ENCODE measurements around the gene SYT2. TPM values are rescaled to one million over a fixed set of nuclear protein-coding genes. Genes with fewer than 3 reads are reported as not detected.

SYT2 gene
- total and polyA plus RNA-seq, 9 of the 15 experiments (the other 6 are each of a cell fraction or from before 2014, with no cell fraction given): not detected

DNA sequence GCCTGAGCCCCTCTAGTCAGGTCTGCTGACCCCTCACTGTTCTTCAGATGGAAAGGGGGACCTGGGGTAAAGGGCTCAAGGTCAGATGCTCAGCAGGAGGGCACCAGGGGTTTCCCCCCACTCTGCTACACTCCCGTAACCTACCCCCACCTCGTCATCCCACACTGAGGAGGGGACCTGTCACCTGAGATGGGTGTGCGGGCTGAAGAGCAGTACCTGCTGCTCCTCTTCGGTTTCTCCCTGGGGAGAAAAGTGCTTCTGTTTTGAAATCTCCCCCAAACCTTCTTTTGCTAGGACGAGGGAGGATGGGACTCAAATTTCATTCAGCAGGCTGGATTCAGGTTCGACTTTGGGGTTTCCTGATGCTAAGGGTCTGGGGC is 65.2 kb downstream of the SYT2 start:
- intact Hi-C loops (cut with micrococcal nuclease): no loop called here
- TF ChIP-seq TARDBP (IDR thresholded peaks at IDR 0.05): no peak
- TF ChIP-seq ZBTB8A (IDR thresholded peaks at IDR 0.05; ENCODE audit: partially characterized antibody): no peak
- TF ChIP-seq KAT8 (IDR thresholded peaks at IDR 0.05; ENCODE audit: low read depth): no peak
- no peak for TF ChIP-seq KLF10 (CRISPR knock-in tag; IDR thresholded peaks at IDR 0.05)
- TF ChIP-seq MAFF (IDR thresholded peaks at IDR 0.05; ENCODE audit: low read length): no peak
- TF ChIP-seq MCM2 (IDR thresholded peaks at IDR 0.05; ENCODE audit: low read depth): no peak
- TF ChIP-seq RBBP5 (IDR thresholded peaks at IDR 0.05; ENCODE audit: borderline replicate concordance, insufficient read depth, low read length, poor library complexity, severe bottlenecking): no peak
- no peak for TF ChIP-seq THAP7 (CRISPR knock-in tag; IDR thresholded peaks at IDR 0.05)
- no peak for TF ChIP-seq NFATC3 (IDR thresholded peaks at IDR 0.05)
- no peak for TF ChIP-seq ELF2 (CRISPR knock-in tag; IDR thresholded peaks at IDR 0.05)
- no peak for TF ChIP-seq STAT5A (IDR thresholded peaks at IDR 0.05; ENCODE audit: borderline replicate concordance, low read length)
- TF ChIP-seq MTA3 (IDR thresholded peaks at IDR 0.05; ENCODE audit: borderline replicate concordance): no peak
- TF ChIP-seq HDAC2 (IDR thresholded peaks at IDR 0.05): no peak
- TF ChIP-seq DIDO1 (tag; IDR thresholded peaks at IDR 0.05; ENCODE audit: low read depth): no peak
- TF ChIP-seq ZFP1 (CRISPR knock-in tag; IDR thresholded peaks at IDR 0.05): no peak
- no peak for TF ChIP-seq HIVEP1 (CRISPR knock-in tag; IDR thresholded peaks at IDR 0.05)
- Histone ChIP-seq H2AFZ (ENCODE audit: low read depth, low read length) (no peak overlapping the region), H3K27me3 (ENCODE audit: control insufficient read depth in 2 of 2, insufficient read depth in 2 of 2, low read length in 2 of 2) (peaks cover 43 to 77% of the 10 kb centered on the region in 2 experiments), H3K4me2 (ENCODE audit: insufficient read depth, low read length) (no peak overlapping the region), H3K4me1 (replicated peaks in 1 of 2; ENCODE audit: control insufficient read depth in 2 of 2, insufficient read depth in 2 of 2, low read length in 2 of 2) (peaks cover 0 to 23% of the 10 kb centered on the region in 2 experiments; a peak in 2 of 5 replicates), H3K27ac (ENCODE audit: extremely low read depth, low read depth, low read length) (no peak overlapping the region), H4K20me1 (replicated peaks; ENCODE audit: control insufficient read depth, insufficient read depth, low read length) (peaks cover 16% of the 10 kb centered on the region; the same call in 1 of the 2 replicates), H3K79me2 (ENCODE audit: control insufficient read depth, insufficient read depth, low read length) (no peaks in the 10 kb centered on the region), H3K9me1 (ENCODE audit: control insufficient read depth, insufficient read depth, low read length) (no peaks in the 10 kb centered on the region), H3K36me3 (ENCODE audit: control insufficient read depth, insufficient read depth, low read length) (no peaks in the 10 kb centered on the region), H3K4me3 (no peak overlapping the region), H3K9ac (ENCODE audit: insufficient read depth in 1 of 2, low read depth in 2 of 2, low read length in 2 of 2) (no peak overlapping the region), H3K9me3 (replicated peaks; ENCODE audit: control insufficient read depth, insufficient read depth, low read depth, low read length) (no peaks in the 10 kb centered on the region)
- DNase-seq (ENCODE audit: extremely low read depth in 1 of 4, low spot score in 3 of 4) (no peak), FAIRE-seq (no peak), ATAC-seq (no peak)
- CTCF ChIA-PET (ENCODE audit: low intra/inter-chr PET ratio): no interaction called here
- 3% methylated on average over 6 of the region's 6 CpGs for WGBS (ENCODE audit: insufficient coverage, low coverage, missing lambda C conversion rate)
- BruUV-seq (replicated peaks): no TSS peak
- in situ Hi-C loops (cut with MboI): no loop called here
- POLR2A ChIA-PET: no interaction called here
